ENCODE data around the gene ATP5MC2. TPM values are rescaled to one million over a fixed set of nuclear protein-coding genes. Genes with fewer than 3 reads are reported as not detected.

The ATP5MC2 gene
- total RNA-seq, 3 donors from 2014 or later (not counting 1 experiment from before 2014, with no cell fraction given): 180 to 195 (median 184) TPM

- H3K4me1 ChIP-seq (ENCODE audit: control insufficient read depth, insufficient read depth, low read length): peaks cover 23% of the 10 kb centered on the region
- no peak for ATAC-seq
- H3K27ac ChIP-seq (ENCODE audit: low read length): peak overlapping the region; percentile 36
- no peaks in the 10 kb centered on the region for H3K9me3 Mint-ChIP-seq
- intact Hi-C loops (cut with micrococcal nuclease): no loop called here
- no peaks in the 10 kb centered on the region for H3K9me3 ChIP-seq (ENCODE audit: control insufficient read depth, insufficient read depth, low read length)
- no peaks in the 10 kb centered on the region for H3K27me3 Mint-ChIP-seq (ENCODE audit: low read depth in 2 of 2)
- H3K4me1 Mint-ChIP-seq: peaks cover 19 to 21% of the 10 kb centered on the region in 2 donors
- 0% methylated on average over 1 of the region's 3 CpGs for WGBS (ENCODE audit: insufficient coverage)
- peak overlapping the region; percentile 1 for H3K4me3 ChIP-seq (ENCODE audit: low read length)
- DNase-seq: no peak
- peaks cover 6% of the 10 kb centered on the region for H3K36me3 ChIP-seq (ENCODE audit: control insufficient read depth, insufficient read depth, low read length)
- no peaks in the 10 kb centered on the region for H3K36me3 Mint-ChIP-seq
- H3K4me3 Mint-ChIP-seq: peak overlapping the region; percentile 89
- peak overlapping the region; percentile 89 to 90 for H3K27ac Mint-ChIP-seq
- H3K27me3 ChIP-seq (ENCODE audit: control insufficient read depth, insufficient read depth, low read length): no peaks in the 10 kb centered on the region
- TF ChIP-seq CTCF (IDR thresholded peaks at IDR 0.05): no peak
Observed at GRCh38 chr12:53618275-53618674, 57.6 kb downstream of the ATP5MC2 start.

- H3K27ac ChIP-seq (ENCODE audit: low read length): peak overlapping the region; percentile 36
- Mint-ChIP-seq H3K4me1 (peaks cover 15% of the 10 kb centered on the region in 2 donors), H3K9me3 (no peaks in the 10 kb centered on the region), H3K36me3 (no peaks in the 10 kb centered on the region), H3K4me3 (peak overlapping the region; percentile 89), H3K27ac (peak overlapping the region; percentile 89 to 90), H3K27me3 (ENCODE audit: low read depth in 2 of 2) (no peaks in the 10 kb centered on the region)
- no peaks in the 10 kb centered on the region for H3K9me3 ChIP-seq (ENCODE audit: control insufficient read depth, insufficient read depth, low read length)
- peaks cover 23% of the 10 kb centered on the region for H3K4me1 ChIP-seq (ENCODE audit: control insufficient read depth, insufficient read depth, low read length)
- DNase-seq: no peak
- intact Hi-C loops (cut with micrococcal nuclease): no loop called here
- no peaks in the 10 kb centered on the region for H3K27me3 ChIP-seq (ENCODE audit: control insufficient read depth, insufficient read depth, low read length)
- no peak overlapping the region for H3K4me3 ChIP-seq (ENCODE audit: low read length)
- no peak for ATAC-seq
- no peak for TF ChIP-seq CTCF (IDR thresholded peaks at IDR 0.05)
- 67% methylated on average over 1 of the region's 3 CpGs for WGBS (ENCODE audit: insufficient coverage)
- H3K36me3 ChIP-seq (ENCODE audit: control insufficient read depth, insufficient read depth, low read length): peaks cover 6% of the 10 kb centered on the region
Observed at GRCh38 chr12:53617700-53618099, 58.2 kb downstream of the ATP5MC2 start.

GRCh38 chr12:53616950-53617349, 58.9 kb downstream of the ATP5MC2 start:
- Histone ChIP-seq H3K4me1 (ENCODE audit: control insufficient read depth, insufficient read depth, low read length) (peaks cover 23% of the 10 kb centered on the region), H3K9me3 (ENCODE audit: control insufficient read depth, insufficient read depth, low read length) (no peaks in the 10 kb centered on the region), H3K27ac (ENCODE audit: low read length) (no peak overlapping the region), H3K36me3 (ENCODE audit: control insufficient read depth, insufficient read depth, low read length) (peaks cover 6% of the 10 kb centered on the region), H3K27me3 (ENCODE audit: control insufficient read depth, insufficient read depth, low read length) (no peaks in the 10 kb centered on the region), H3K4me3 (ENCODE audit: low read length) (no peak overlapping the region)
- WGBS (ENCODE audit: insufficient coverage): 93% methylated on average over 4 of the region's 4 CpGs
- Mint-ChIP-seq H3K27ac (no peak overlapping the region), H3K9me3 (no peaks in the 10 kb centered on the region), H3K36me3 (no peaks in the 10 kb centered on the region), H3K4me1 (peaks cover 14 to 15% of the 10 kb centered on the region in 2 donors), H3K27me3 (ENCODE audit: low read depth in 2 of 2) (no peaks in the 10 kb centered on the region), H3K4me3 (no peak overlapping the region)
- no peak for DNase-seq
- intact Hi-C loops (cut with micrococcal nuclease): no loop called here
- no peak for ATAC-seq
- no peak for TF ChIP-seq CTCF (IDR thresholded peaks at IDR 0.05)

Other genes starting within 250 kb of the ATP5MC2 start
- gene PRR13, start 234.3 kb downstream of the ATP5MC2 start, total RNA-seq: 100 to 1,000 TPM; 214 to 233 (median 231) TPM
- 1,000 to 10,000 TPM in 1 of 3 donors, 100 to 1,000 TPM in 2; 910 to 1,083 (median 943) TPM for gene PCBP2, start 224.0 kb downstream of the ATP5MC2 start, total RNA-seq
- gene MAP3K12, start 176.6 kb downstream of the ATP5MC2 start, total RNA-seq: 10 to 100 TPM; 15.3 to 21.8 (median 21.8) TPM
- gene TARBP2, start 174.8 kb downstream of the ATP5MC2 start, total RNA-seq: 10 to 100 TPM; 23.8 to 35.1 (median 33.7) TPM
- not detected for gene NPFF, start 168.6 kb downstream of the ATP5MC2 start, total RNA-seq
- gene ATF7, start 49.7 kb downstream of the ATP5MC2 start, total RNA-seq: 10 to 100 TPM; 32.3 to 42.3 (median 34.9) TPM
- 100 to 1,000 TPM; 215 to 256 (median 226) TPM for gene CALCOCO1, start 51.4 kb upstream of the ATP5MC2 start, total RNA-seq
- gene CISTR, start 75.9 kb upstream of the ATP5MC2 start, total RNA-seq: not detected

Measured in natural killer cell (primary cell).